ENCODE results near the gene MAGI2.
"Not testable (repeated sequence)": the region's sequence is repeated elsewhere in the genome, so short reads cannot be mapped to it uniquely, and the experiment has no call there.

Gene MAGI2

GRCh38 chr7:78636727-78637126, 816.7 kb downstream of the MAGI2 start:
- no peak for DNase-seq (ENCODE audit: low spot score)

- DNase-seq (ENCODE audit: low spot score): no peak
These were observed 818.3 kb downstream of the MAGI2 start for GRCh38 chr7:78635026-78635793.

DNA sequence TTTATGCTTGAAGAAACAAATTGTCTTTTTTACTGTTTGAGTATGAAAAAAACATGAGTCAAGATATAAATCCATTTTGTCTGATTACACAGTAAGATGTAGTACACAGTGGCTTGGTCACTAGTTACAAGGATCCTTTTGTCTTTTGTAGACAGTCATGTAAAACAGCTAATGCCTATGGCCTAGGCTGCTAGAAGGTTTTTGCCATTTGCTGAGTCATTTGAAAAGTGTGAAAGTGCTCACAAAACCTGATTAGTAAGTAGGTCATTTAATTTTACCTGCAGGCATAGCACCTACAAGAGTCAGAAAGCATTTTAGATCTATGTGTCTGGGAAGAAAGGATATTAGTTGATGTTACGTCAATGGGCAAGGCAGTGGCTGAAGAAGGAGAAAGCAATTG, 819.4 kb downstream of the MAGI2 start:
- DNase-seq (ENCODE audit: low spot score): peak; percentile 63

- no peak for DNase-seq (ENCODE audit: low spot score)
These were observed 832.5 kb downstream of the MAGI2 start for GRCh38 chr7:78620920-78621319.

GRCh38 chr7:78616539-78616938, 836.9 kb downstream of the MAGI2 start:
- no peak for DNase-seq (ENCODE audit: low spot score)

DNA sequence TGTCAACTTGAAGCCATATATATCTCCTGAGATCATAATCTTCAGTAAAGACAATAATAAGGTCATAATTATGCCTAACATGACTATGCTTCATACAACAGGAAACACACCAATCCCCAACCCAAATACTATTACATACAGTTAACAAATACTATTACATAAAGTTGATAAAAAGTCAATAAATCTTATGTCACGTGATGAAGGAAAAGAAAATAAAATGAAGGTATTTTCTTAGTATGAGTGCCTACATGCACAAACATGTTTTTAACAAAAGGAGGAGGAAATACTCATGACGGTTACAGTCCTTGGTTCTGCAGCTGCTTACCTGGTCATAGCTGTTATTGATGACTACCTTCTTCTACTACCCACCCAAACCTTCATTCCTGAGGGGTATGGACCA, 844.2 kb downstream of the MAGI2 start:
- DNase-seq (ENCODE audit: low spot score): no peak

DNA sequence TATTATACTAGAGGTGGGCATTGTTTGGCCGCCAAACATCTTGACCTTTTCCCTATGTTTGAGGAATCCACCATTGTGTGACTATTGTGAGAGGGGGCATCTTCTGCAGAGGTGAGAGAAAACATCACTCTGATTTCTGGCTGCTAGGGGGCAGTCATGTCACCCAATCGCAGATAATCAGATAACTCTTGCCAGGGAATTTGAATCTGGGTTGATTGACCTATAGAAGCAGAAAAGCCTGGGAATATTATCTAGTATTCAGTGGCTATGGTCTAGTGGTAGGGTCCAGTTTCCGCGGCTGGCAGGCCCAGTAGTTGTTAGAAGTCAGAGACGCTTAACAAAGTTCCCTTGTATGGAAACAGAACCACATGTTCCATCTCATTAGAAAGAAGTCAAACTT, 846.4 kb downstream of the MAGI2 start:
- peak; percentile 25 for DNase-seq (ENCODE audit: low spot score)

- DNase-seq (ENCODE audit: low spot score): no peak
These were observed 848.3 kb downstream of the MAGI2 start for GRCh38 chr7:78605119-78605518.

DNA sequence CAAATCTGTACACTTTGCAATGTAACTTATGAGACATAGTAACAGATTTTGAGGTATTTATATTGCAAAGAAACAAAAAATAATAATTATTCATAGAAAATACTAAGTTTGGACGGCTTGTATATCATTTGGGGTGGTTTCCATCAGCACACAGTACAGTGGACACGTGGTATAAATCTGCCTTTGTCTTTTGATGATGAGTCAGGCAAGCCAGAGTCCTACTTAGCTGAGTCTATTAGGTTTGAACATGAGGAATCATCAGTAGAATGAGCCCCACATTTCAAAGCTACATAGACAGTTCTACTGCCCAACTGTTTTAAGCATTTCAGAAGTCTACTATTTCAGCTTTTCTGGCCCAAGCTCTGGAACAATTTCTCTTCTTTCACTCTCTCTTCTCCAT, 851.7 kb downstream of the MAGI2 start:
- peak; percentile 21 for DNase-seq (ENCODE audit: low spot score)

DNA sequence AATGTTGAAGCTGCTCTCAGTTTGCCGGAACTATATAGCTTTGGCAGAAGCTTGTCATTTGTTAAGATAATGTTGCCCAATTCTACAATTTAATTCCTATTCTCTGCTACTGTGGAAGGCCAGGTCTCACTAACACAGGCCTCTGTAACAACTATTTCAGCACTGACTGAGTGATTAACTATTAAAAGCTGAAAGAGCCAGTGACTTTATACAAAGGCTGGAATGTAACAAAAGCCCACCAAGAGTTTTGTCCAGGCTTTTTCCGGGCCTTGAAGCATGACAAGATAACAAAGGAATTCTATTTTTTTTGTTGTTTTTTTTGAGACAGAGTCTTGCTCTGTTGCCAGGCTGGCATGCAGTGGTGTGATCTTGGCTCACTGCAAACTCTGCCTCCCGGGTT, 859.3 kb downstream of the MAGI2 start:
- DNase-seq (ENCODE audit: low spot score): no peak

DNA sequence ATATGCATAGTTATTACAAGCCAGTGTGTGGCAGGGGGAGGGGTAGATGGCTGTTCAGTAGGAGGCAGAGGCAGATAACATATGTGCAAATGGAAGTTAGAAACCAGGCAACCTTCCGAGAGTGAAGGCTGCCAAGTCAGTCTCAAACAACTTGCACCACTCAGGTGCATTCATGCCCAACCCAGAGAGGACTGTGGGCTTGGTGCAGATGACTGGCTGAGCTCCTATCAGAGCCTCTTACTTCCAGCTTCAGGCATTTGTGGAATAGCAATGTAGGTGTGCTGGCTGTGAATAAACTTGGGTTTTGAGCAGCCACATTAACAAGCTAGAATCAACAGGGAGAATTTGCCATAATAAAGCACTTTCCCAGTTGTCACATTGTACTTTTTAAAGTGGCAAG, 865.1 kb downstream of the MAGI2 start:
- no peak for DNase-seq (ENCODE audit: low spot score)

DNA sequence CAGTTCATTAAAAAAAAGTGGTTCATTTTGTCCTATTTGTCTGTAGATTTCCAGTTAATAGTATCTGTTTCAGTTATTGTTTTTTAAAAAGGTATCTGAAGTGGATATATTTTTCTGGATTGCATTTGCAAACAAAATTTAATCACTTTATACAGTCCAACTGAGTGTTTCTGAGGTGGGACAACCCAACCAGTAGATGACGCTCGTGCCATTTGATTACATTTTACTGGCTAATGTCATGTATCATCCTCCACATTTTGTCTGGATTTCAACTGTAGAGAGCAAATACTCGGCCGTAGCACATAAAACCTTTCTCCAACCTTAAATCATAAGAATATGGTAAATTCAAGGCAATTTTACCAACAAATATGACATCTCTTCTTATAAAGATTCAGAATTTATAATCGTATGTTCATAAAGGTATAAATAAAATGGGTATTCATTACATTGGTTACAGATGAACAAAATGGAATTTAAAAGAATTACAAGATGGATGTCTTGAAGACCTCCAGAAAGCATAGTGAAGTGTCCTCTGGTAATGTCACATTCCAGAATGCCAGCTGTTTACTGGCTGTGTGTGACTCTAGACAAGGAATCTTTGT, 865.9 kb downstream of the MAGI2 start:
- no peak for DNase-seq (ENCODE audit: low spot score)

DNA sequence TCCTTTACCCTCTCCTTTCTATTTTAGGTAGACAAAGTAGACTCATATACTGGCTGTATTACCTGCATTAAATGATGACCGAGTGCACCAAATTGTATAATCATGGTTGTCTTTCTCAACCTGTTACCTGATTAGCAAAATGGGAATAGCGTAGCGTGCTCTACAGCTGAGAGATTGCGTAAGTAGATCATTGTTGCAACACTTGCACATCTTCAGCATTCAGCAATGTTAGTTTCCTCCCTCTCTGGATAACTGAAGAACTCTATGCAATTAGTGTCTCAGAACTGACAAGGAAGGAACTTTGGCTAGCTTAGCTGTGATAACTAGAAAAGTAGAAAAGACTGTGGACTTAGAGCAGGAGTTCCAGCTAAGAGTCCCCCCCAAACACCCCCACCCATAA, 867.5 kb downstream of the MAGI2 start:
- no peak for DNase-seq (ENCODE audit: low spot score)

GRCh38 chr7:78578686-78579085, 874.8 kb downstream of the MAGI2 start:
- DNase-seq (ENCODE audit: low spot score): no peak

DNA sequence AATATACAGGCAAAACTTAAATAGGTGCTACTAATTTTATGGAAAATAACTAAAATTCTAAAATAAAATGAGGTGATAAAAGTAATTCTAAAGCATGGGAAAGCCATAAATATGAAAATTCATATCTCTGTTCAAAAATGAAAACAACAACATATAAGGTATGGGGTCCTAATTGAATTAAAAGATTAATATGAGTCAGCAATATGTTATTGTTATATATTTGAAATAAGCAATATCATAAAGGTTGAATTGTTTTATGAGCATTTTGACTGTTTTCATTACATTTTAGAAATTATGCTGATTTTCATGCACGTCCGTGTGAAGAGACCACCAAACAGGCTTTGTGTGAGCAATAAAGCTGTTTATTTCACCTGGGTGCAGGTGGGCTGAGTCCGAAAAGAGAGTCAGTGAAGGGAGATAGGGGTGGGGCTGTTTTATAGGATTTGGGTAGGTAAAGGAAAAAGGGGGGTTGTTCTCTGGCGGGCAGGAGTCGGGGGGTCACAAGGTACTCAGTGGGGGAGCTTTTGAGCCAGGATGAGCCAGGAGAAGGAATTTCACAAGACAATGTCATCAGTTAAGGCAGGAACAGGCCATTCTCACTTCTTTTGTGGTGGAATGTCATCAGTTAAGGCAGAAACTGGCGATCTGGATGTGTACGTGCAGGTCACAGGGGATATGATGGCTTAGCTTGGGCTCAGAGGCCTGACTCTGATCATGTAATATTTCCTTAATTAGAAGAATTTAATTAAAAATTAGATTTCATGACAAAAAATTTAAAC, 876.1 kb downstream of the MAGI2 start:
- not testable (repeated sequence) for DNase-seq (ENCODE audit: low spot score)

DNA sequence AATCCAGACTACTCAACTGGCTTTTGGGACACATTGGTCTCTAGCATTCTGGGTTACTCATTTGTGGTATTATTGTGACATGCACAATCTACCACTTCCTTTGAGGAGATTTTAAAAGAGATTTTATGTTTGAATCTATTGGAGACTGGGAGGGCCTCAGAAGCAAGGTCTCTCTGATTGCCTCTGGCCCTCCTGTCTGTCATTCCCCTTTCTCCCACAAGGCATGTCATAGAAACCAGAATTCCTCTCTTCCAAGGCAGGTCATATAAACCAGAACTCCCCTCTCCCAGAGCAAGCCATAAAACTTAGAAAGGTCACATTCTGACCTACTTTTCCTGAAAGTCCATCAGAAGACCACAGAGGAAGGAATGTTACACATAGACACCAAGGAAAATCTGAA, 877.2 kb downstream of the MAGI2 start:
- DNase-seq (ENCODE audit: low spot score): no peak

DNA sequence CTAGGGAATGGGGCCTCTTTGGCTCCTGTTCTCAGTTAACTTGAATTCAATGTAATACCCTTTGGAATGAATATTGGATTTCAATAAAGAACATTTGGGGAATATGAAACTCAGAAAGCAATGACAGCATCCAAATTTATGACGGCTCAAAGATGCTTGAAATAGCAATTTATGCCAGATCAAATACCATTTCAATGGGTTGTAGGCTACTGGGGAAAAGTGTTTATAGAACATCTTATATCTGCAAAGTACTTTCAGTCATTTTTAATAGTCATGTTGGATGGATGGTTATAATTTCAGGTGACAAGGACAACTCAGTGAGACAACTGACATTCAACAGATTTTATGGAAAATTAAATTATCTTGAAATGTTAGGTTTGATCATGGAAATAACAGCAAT, 882.2 kb downstream of the MAGI2 start:
- no peak for DNase-seq (ENCODE audit: low spot score)

DNA sequence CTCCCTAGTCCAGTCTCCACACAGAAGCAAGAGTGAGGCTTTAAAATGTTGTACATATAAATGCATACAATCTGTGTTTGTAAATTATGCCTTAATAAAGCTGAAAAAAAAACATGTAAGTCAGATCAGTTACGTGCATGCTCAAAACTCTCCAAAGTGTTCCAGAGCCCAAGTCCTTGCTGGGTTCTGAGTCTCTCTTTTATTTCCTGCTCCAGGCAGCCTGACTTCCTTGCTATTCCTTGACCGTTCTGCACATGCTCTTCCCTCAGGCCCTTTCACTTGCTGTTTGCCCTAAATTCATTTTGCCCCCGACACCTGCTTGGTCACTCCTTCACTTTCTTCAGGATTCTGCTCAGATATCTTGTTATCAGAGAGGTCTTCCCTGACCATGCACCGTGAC, 884.8 kb downstream of the MAGI2 start:
- DNase-seq (ENCODE audit: low spot score): no peak

GRCh38 chr7:78567836-78568235, 885.6 kb downstream of the MAGI2 start:
- DNase-seq (ENCODE audit: low spot score): no peak

GRCh38 chr7:78565784-78566183, 887.7 kb downstream of the MAGI2 start:
- DNase-seq (ENCODE audit: low spot score): no peak

- DNase-seq (ENCODE audit: low spot score): no peak
These were observed 890.3 kb downstream of the MAGI2 start for GRCh38 chr7:78563191-78563590.

GRCh38 chr7:78562191-78562590, 891.3 kb downstream of the MAGI2 start:
- DNase-seq (ENCODE audit: low spot score): no peak

DNA sequence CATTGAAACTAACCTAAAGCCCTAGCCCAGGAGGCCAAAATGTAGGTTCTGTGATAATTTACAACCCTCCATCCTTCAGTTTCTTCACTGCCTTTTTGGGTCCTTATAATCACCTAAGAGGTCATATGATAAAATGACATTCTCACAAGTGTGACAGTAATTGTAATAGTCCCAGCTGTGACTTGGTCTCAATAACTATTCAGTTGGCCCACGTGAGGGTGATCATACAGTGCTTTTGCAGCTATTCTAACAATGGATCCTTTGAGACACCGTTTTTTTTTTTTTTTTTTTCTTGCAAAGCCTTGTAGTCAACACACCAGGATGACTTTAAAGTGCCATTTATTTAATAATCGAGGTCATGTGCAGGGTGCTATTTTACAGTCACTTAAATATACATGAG, 894.9 kb downstream of the MAGI2 start:
- DNase-seq (ENCODE audit: low spot score): peak; percentile 80
